Measurements from ENCODE around the gene CHRNE. TPM values are rescaled to one million over a fixed set of nuclear protein-coding genes. Genes with fewer than 3 reads are reported as not detected.

The CHRNE gene
- total and polyA plus RNA-seq, 2 of the 13 experiments (the other 11 are each of a cell fraction or from before 2014, with no cell fraction given): 0.53 to 0.59 TPM

DNA sequence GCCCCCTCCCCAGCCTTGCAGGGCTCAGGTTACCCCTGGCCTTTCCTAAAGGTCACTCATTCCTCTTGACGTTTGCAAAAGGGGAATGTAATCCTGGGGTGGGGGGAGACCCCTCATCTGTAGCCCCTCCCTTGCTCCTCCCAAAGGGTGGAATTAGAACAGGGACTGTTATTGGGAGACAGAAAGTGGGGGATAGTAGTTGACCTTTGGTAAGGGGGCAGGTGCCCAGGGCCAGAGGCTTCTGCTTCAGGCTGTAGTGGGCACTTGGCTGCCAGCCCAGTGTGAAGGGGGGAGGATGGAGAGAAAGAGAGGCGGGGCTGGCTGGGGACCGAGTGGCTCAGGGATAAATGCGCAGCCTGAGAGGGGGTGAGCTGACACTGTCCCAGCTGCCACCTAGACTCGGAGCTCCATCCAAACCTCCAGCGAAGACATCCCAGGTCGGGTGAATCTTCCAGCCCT lies 47.9 kb upstream of the CHRNE start, which contains the start of gene ENO3 (continued):
- TF ChIP-seq, protein P1, sequence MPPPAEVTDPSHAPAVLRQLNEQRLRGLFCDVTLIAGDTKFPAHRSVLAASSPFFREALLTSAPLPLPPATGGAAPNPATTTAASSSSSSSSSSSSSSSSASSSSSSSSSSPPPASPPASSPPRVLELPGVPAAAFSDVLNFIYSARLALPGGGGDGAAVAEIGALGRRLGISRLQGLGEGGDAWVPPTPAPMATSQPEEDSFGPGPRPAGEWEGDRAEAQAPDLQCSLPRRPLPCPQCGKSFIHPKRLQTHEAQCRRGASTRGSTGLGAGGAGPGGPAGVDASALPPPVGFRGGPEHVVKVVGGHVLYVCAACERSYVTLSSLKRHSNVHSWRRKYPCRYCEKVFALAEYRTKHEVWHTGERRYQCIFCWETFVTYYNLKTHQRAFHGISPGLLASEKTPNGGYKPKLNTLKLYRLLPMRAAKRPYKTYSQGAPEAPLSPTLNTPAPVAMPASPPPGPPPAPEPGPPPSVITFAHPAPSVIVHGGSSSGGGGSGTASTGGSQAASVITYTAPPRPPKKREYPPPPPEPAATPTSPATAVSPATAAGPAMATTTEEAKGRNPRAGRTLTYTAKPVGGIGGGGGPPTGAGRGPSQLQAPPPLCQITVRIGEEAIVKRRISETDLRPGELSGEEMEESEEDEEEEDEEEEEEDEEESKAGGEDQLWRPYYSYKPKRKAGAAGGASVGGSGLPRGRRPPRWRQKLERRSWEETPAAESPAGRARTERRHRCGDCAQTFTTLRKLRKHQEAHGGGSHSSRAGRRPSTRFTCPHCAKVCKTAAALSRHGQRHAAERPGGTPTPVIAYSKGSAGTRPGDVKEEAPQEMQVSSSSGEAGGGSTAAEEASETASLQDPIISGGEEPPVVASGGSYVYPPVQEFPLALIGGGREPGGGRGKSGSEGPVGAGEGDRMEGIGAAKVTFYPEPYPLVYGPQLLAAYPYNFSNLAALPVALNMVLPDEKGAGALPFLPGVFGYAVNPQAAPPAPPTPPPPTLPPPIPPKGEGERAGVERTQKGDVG (CRISPR knock-in tag; IDR thresholded peaks at IDR 0.05; ENCODE audit: borderline replicate concordance): 0 out of 2 replicates have a peak, but pooled peaks have one; percentile 40
- TF ChIP-seq HOXD1 (CRISPR knock-in tag; IDR thresholded peaks at IDR 0.05) (no peak), SMARCE1 (IDR thresholded peaks at IDR 0.05; ENCODE audit: borderline replicate concordance) (no peak), NFIC (IDR thresholded peaks at IDR 0.05; ENCODE audit: low read length) (no peak; the same call in 1 of the 2 replicates), MTA1 (CRISPR knock-in tag; IDR thresholded peaks at IDR 0.05; ENCODE audit: borderline replicate concordance) (peak; percentile 64), EHMT2 (IDR thresholded peaks at IDR 0.05; ENCODE audit: borderline replicate concordance, low read depth, low read length) (no peak), ZC3H4 (CRISPR knock-in tag; IDR thresholded peaks at IDR 0.05; ENCODE audit: borderline replicate concordance) (no peak), PHF21A (CRISPR knock-in tag; IDR thresholded peaks at IDR 0.05) (peak; percentile 66), CCAR2 (optimal IDR thresholded peaks at IDR 0.05; ENCODE audit: low read depth, low read length) (no peak), NONO (IDR thresholded peaks at IDR 0.05) (no peak), NONO (CRISPR knock-in tag; conservative IDR thresholded peaks at IDR 0.05) (peak; percentile 76; the same call in 1 of the 2 replicates), SMYD3 (CRISPR knock-in tag; IDR thresholded peaks at IDR 0.05) (no peak), SIX4 (CRISPR knock-in tag; IDR thresholded peaks at IDR 0.05) (peak; percentile 92), ZNF496 (CRISPR knock-in tag; IDR thresholded peaks at IDR 0.05; ENCODE audit: insufficient replicate concordance) (no peak), THYN1 (CRISPR knock-in tag; IDR thresholded peaks at IDR 0.05; ENCODE audit: borderline replicate concordance, low read depth) (no peak), CREB1 (IDR thresholded peaks at IDR 0.05) (no peak), CREB1 (CRISPR knock-in tag; IDR thresholded peaks at IDR 0.05) (peak; percentile 28; the same call in 1 of the 2 replicates), FOSL2 (CRISPR knock-in tag; IDR thresholded peaks at IDR 0.05) (peak; percentile 25), KDM3A (CRISPR knock-in tag; IDR thresholded peaks at IDR 0.05; ENCODE audit: low read depth) (peak; percentile 56; the same call in 1 of the 2 replicates)
- TF ChIP-seq, protein P2, sequence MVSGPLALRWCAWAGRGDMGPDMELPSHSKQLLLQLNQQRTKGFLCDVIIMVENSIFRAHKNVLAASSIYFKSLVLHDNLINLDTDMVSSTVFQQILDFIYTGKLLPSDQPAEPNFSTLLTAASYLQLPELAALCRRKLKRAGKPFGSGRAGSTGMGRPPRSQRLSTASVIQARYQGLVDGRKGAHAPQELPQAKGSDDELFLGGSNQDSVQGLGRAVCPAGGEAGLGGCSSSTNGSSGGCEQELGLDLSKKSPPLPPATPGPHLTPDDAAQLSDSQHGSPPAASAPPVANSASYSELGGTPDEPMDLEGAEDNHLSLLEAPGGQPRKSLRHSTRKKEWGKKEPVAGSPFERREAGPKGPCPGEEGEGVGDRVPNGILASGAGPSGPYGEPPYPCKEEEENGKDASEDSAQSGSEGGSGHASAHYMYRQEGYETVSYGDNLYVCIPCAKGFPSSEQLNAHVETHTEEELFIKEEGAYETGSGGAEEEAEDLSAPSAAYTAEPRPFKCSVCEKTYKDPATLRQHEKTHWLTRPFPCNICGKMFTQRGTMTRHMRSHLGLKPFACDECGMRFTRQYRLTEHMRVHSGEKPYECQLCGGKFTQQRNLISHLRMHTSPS (CRISPR knock-in tag; IDR thresholded peaks at IDR 0.05; ENCODE audit: low read depth): peak; percentile 93
- TF ChIP-seq, protein P3, sequence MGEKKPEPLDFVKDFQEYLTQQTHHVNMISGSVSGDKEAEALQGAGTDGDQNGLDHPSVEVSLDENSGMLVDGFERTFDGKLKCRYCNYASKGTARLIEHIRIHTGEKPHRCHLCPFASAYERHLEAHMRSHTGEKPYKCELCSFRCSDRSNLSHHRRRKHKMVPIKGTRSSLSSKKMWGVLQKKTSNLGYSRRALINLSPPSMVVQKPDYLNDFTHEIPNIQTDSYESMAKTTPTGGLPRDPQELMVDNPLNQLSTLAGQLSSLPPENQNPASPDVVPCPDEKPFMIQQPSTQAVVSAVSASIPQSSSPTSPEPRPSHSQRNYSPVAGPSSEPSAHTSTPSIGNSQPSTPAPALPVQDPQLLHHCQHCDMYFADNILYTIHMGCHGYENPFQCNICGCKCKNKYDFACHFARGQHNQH (CRISPR knock-in tag; IDR thresholded peaks at IDR 0.05): no peak
- TF ChIP-seq, protein P4, sequence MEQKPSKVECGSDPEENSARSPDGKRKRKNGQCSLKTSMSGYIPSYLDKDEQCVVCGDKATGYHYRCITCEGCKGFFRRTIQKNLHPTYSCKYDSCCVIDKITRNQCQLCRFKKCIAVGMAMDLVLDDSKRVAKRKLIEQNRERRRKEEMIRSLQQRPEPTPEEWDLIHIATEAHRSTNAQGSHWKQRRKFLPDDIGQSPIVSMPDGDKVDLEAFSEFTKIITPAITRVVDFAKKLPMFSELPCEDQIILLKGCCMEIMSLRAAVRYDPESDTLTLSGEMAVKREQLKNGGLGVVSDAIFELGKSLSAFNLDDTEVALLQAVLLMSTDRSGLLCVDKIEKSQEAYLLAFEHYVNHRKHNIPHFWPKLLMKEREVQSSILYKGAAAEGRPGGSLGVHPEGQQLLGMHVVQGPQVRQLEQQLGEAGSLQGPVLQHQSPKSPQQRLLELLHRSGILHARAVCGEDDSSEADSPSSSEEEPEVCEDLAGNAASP (CRISPR knock-in tag; IDR thresholded peaks at IDR 0.05; ENCODE audit: borderline replicate concordance): peak; percentile 26; the same call in 1 of the 2 replicates
